HEK293 (cell line): ENCODE data around the gene ORMDL2.

Source experiments
- CTCF ChIA-PET: fragments of 350-600 bp; formaldehyde crosslinking; extraction: SDS; loops from one replicate; lab custom pipeline; 2021; ENCODE audit warnings: antibody characterized with exemption; lab: Yijun Ruan, JAX
- POLR2A ChIA-PET: fragments of 300-600 bp; formaldehyde crosslinking; extraction: SDS; loops from one replicate; lab custom pipeline; 2020; ENCODE audit warnings: antibody characterized with exemption, inconsistent platforms; lab: Yijun Ruan, JAX
- H3K27ac ChIP-seq: fragments of 200-500 bp; sonication (Bioruptor generic); 2 replicates; pipeline ENCODE4 v1.5.1; 2014; ENCODE audit warnings: low read depth, low read length, control low read depth, inconsistent platforms; ENCODE audit errors: extremely low read depth
- H3K36me3 ChIP-seq, 2 experiments: fragments of 200-500 bp in 1 of 2; sonication (Bioruptor generic) in 1 of 2; 1 replicate in 1 of 2; 2 replicates in 1 of 2; pipeline ENCODE4 v1.5.1; 2014 to 2017; ENCODE audit warnings: inconsistent platforms in 2 of 2, low read length in 2 of 2; ENCODE audit not compliant: control insufficient read depth in 2 of 2, insufficient read depth in 1 of 2
- H3K4me1 ChIP-seq: fragments of 200-500 bp; sonication (Bioruptor generic); 2 replicates; pipeline ENCODE4 v1.5.1; 2014; ENCODE audit warnings: mild to moderate bottlenecking, low read length, inconsistent platforms; ENCODE audit not compliant: control insufficient read depth, insufficient read depth
- H3K4me3 ChIP-seq: 2 replicates; pipeline ENCODE4 v1.5.1; 2011; ENCODE audit warnings: low read depth, mild to moderate bottlenecking, control low read depth, low read length, moderate library complexity
- H3K9me3 ChIP-seq: fragments of 200-500 bp; sonication (Bioruptor generic); 2 replicates; pipeline ENCODE4 v1.5.1; 2014; ENCODE audit warnings: low read depth, low read length, inconsistent platforms; ENCODE audit not compliant: control insufficient read depth, insufficient read depth
- TSHZ1 ChIP-seq: fragments of 450-650 bp; formaldehyde crosslinking; IDR thresholded peaks from 2 replicates; pipeline ENCODE4 v1.5.1; 2016; ENCODE audit warnings: missing biosample characterization, missing genetic modification characterization, borderline replicate concordance
- ZBTB20 ChIP-seq: fragments of 450-650 bp; formaldehyde crosslinking; IDR thresholded peaks from 2 replicates; pipeline ENCODE4 v1.5.1; 2016; ENCODE audit warnings: missing biosample characterization, missing genetic modification characterization
- ZBTB7A ChIP-seq: fragments of 450-650 bp; formaldehyde crosslinking; IDR thresholded peaks from 2 replicates; pipeline ENCODE4 v1.5.1; 2016; ENCODE audit warnings: low read depth, missing biosample characterization, missing genetic modification characterization
- ZFP37 ChIP-seq: fragments of 450-650 bp; formaldehyde crosslinking; IDR thresholded peaks from 2 replicates; pipeline ENCODE4 v1.5.1; 2016; ENCODE audit warnings: missing biosample characterization, missing genetic modification characterization
- ZNF112 ChIP-seq: fragments of 450-650 bp; formaldehyde crosslinking; IDR thresholded peaks from 2 replicates; pipeline ENCODE4 v1.5.0; 2017; ENCODE audit warnings: missing biosample characterization, missing genetic modification characterization
- ZNF133 ChIP-seq: fragments of 450-650 bp; formaldehyde crosslinking; IDR thresholded peaks from 2 replicates; pipeline ENCODE4 v1.5.1; 2016; ENCODE audit warnings: missing biosample characterization, missing genetic modification characterization
- ZNF157 ChIP-seq: fragments of 450-650 bp; formaldehyde crosslinking; IDR thresholded peaks from 2 replicates; pipeline ENCODE4 v1.5.1; 2016; ENCODE audit warnings: missing biosample characterization, missing genetic modification characterization
- ZNF18 ChIP-seq: fragments of 450-650 bp; formaldehyde crosslinking; IDR thresholded peaks from 2 replicates; pipeline ENCODE4 v1.5.1; 2016; ENCODE audit warnings: missing biosample characterization, missing genetic modification characterization
- ZNF2 ChIP-seq: fragments of 450-650 bp; formaldehyde crosslinking; IDR thresholded peaks from 2 replicates; pipeline ENCODE4 v1.5.1; 2016; ENCODE audit warnings: missing biosample characterization, missing genetic modification characterization
- ZNF335 ChIP-seq: fragments of 450-650 bp; formaldehyde crosslinking; conservative IDR thresholded peaks from 2 replicates; pipeline ENCODE4 v1.5.1; 2016; ENCODE audit warnings: missing biosample characterization, missing genetic modification characterization
- ZNF433 ChIP-seq: fragments of 450-650 bp; formaldehyde crosslinking; IDR thresholded peaks from 2 replicates; pipeline ENCODE4 v1.5.1; 2016; ENCODE audit warnings: missing biosample characterization, missing genetic modification characterization, low read depth
- ZNF518A ChIP-seq: fragments of 450-650 bp; formaldehyde crosslinking; conservative IDR thresholded peaks from 2 replicates; pipeline ENCODE4 v1.5.1; 2016; ENCODE audit warnings: low read depth, missing biosample characterization, missing genetic modification characterization
- ZNF558 ChIP-seq: fragments of 450-650 bp; formaldehyde crosslinking; IDR thresholded peaks from 2 replicates; pipeline ENCODE4 v1.5.1; 2016; ENCODE audit warnings: missing biosample characterization, missing genetic modification characterization
- ZNF610 ChIP-seq: fragments of 450-650 bp; formaldehyde crosslinking; IDR thresholded peaks from 2 replicates; pipeline ENCODE4 v1.5.1; 2016; ENCODE audit warnings: missing biosample characterization, missing genetic modification characterization, borderline replicate concordance
- ZNF704 ChIP-seq: fragments of 450-650 bp; formaldehyde crosslinking; IDR thresholded peaks from 2 replicates; pipeline ENCODE4 v1.5.1; 2016; ENCODE audit warnings: missing biosample characterization, missing genetic modification characterization
- ZNF707 ChIP-seq: fragments of 450-650 bp; formaldehyde crosslinking; IDR thresholded peaks from 2 replicates; pipeline ENCODE4 v1.5.1; 2016; ENCODE audit warnings: missing biosample characterization, missing genetic modification characterization
- ZNF76 ChIP-seq: fragments of 450-650 bp; formaldehyde crosslinking; IDR thresholded peaks from 2 replicates; pipeline ENCODE4; 2016; ENCODE audit warnings: low read depth, missing biosample characterization, missing genetic modification characterization, borderline replicate concordance
- TF ChIP-seq, protein P1 (sequence below): fragments of 450-650 bp; formaldehyde crosslinking; IDR thresholded peaks from 2 replicates; pipeline ENCODE4 v1.5.1; 2016; ENCODE audit warnings: missing biosample characterization, missing genetic modification characterization
- TF ChIP-seq, protein P2 (sequence below): fragments of 450-650 bp; formaldehyde crosslinking; IDR thresholded peaks from 2 replicates; pipeline ENCODE4 v1.5.1; 2016; ENCODE audit warnings: missing biosample characterization, missing genetic modification characterization

The ORMDL2 gene

GRCh38 chr12:55817345-55818139 is at the start of gene ORMDL2, which contains the start of gene SARNP:
Gene ORMDL2 (plus strand): TSS chr12:55818041. CDS start chr12:55819000, 959 bp downstream.
Gene SARNP (minus strand): TSS chr12:55817724. CDS start chr12:55817701, 23 bp downstream.
- peaks cover 51 to 62% of the 10 kb centered on the region in 2 experiments for H3K36me3 ChIP-seq
- H3K27ac ChIP-seq = peak within 1 kb of the TSS; percentile 72
- CTCF ChIA-PET = interaction anchor here (0.5 to 7.0 kb wide), 10 partner anchors 13 to 123 kb away, joined by 3 to 67 read pairs (median 4); partner anchors contain the start of gene DGKA
- POLR2A ChIA-PET = interaction anchor here (0.6 to 6.8 kb wide), 35 partner anchors 9 to 934 kb away, joined by 3 to 170 read pairs (median 4); partner anchors contain the start of genes BLOC1S1, CD63, DNAJC14 and ESYT1
- no peaks in the 10 kb centered on the region for H3K9me3 ChIP-seq
- peaks cover 6% of the 10 kb centered on the region; the same call in 1 of the 2 replicates for H3K4me1 ChIP-seq
- peak within 1 kb of the TSS; percentile 83 for H3K4me3 ChIP-seq
- TF ChIP-seq ZNF335 (tag by site-specific recombination) = peak; percentile 95; the same call in 1 of the 2 replicates
- TF ChIP-seq ZNF610 (tag by site-specific recombination) = peak; percentile 78; the same call in 1 of the 2 replicates
- peak; percentile 81; the same call in 1 of the 2 replicates for TF ChIP-seq ZNF76 (tag by site-specific recombination)
- no peak for TF ChIP-seq ZNF704 (tag by site-specific recombination)
- peak; percentile 87 for TF ChIP-seq ZNF2 (tag by site-specific recombination)
- TF ChIP-seq ZNF133 (tag by site-specific recombination) = peak; percentile 100
- TF ChIP-seq ZNF707 (tag by site-specific recombination) = no peak
- TF ChIP-seq TSHZ1 = no peak
- TF ChIP-seq, protein P1, sequence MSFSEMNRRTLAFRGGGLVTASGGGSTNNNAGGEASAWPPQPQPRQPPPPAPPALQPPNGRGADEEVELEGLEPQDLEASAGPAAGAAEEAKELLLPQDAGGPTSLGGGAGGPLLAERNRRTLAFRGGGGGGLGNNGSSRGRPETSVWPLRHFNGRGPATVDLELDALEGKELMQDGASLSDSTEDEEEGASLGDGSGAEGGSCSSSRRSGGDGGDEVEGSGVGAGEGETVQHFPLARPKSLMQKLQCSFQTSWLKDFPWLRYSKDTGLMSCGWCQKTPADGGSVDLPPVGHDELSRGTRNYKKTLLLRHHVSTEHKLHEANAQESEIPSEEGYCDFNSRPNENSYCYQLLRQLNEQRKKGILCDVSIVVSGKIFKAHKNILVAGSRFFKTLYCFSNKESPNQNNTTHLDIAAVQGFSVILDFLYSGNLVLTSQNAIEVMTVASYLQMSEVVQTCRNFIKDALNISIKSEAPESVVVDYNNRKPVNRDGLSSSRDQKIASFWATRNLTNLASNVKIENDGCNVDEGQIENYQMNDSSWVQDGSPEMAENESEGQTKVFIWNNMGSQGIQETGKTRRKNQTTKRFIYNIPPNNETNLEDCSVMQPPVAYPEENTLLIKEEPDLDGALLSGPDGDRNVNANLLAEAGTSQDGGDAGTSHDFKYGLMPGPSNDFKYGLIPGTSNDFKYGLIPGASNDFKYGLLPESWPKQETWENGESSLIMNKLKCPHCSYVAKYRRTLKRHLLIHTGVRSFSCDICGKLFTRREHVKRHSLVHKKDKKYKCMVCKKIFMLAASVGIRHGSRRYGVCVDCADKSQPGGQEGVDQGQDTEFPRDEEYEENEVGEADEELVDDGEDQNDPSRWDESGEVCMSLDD (tag by site-specific recombination) = peak; percentile 83
- TF ChIP-seq ZNF157 = no peak
- TF ChIP-seq, protein P2, sequence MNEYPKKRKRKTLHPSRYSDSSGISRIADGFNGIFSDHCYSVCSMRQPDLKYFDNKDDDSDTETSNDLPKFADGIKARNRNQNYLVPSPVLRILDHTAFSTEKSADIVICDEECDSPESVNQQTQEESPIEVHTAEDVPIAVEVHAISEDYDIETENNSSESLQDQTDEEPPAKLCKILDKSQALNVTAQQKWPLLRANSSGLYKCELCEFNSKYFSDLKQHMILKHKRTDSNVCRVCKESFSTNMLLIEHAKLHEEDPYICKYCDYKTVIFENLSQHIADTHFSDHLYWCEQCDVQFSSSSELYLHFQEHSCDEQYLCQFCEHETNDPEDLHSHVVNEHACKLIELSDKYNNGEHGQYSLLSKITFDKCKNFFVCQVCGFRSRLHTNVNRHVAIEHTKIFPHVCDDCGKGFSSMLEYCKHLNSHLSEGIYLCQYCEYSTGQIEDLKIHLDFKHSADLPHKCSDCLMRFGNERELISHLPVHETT = peak; percentile 89
- 0 out of 2 replicates have a peak, but pooled peaks have one; percentile 19 for TF ChIP-seq ZNF18 (tag by site-specific recombination)
- peak; percentile 78; the same call in 1 of the 2 replicates for TF ChIP-seq ZBTB7A (tag by site-specific recombination)
- peak; percentile 78 for TF ChIP-seq ZFP37 (tag by site-specific recombination)
- 0 out of 2 replicates have a peak, but pooled peaks have one; percentile 30 for TF ChIP-seq ZBTB20 (tag by site-specific recombination)
- 0 out of 2 replicates have a peak, but pooled peaks have one; percentile 52 for TF ChIP-seq ZNF558 (tag by site-specific recombination)
- peak; percentile 38; the same call in 1 of the 2 replicates for TF ChIP-seq ZNF518A (tag by site-specific recombination)
- no peak for TF ChIP-seq ZNF112 (tag by site-specific recombination)
- no peak for TF ChIP-seq ZNF433 (tag by site-specific recombination)
